GM23338 (cell line): ENCODE results near the gene CFAP74.
"Not testable (repeated sequence)": the region's sequence is repeated elsewhere in the genome, so short reads cannot be mapped to it uniquely, and the experiment has no call there.

ENCODE experiments used
- CREB1 ChIP-seq: fragments of 250-450 bp; sonication (Bioruptor Pico); IDR thresholded peaks from 2 replicates; pipeline ENCODE4 v1.5.0; 2020; ENCODE audit warnings: low read depth, mild to moderate bottlenecking, moderate library complexity
- EZH2 ChIP-seq: fragments of 200-600 bp; sonication (generic); IDR thresholded peaks from one replicate; pipeline ENCODE4 v1.8.0; 2017; ENCODE audit warnings: antibody characterized with exemption, mild to moderate bottlenecking, low read depth; ENCODE audit not compliant: unreplicated experiment
- POLR2AphosphoS5 ChIP-seq: IDR thresholded peaks from 2 replicates; pipeline ENCODE4 v1.6.1; 2016; ENCODE audit warnings: antibody characterized with exemption, low read depth
- TF ChIP-seq, protein P1 (sequence below), 2 experiments: fragments of 200-600 bp in 1 of 2; sonication (generic) in 1 of 2; conservative IDR thresholded peaks; 2 replicates each; pipeline versions ENCODE4 v1.5.1 to v1.6.1; 2016 to 2017; ENCODE audit warnings: antibody characterized with exemption in 2 of 2, low read depth in 2 of 2, mild to moderate bottlenecking in 2 of 2, moderate library complexity in 1 of 2

DNA sequence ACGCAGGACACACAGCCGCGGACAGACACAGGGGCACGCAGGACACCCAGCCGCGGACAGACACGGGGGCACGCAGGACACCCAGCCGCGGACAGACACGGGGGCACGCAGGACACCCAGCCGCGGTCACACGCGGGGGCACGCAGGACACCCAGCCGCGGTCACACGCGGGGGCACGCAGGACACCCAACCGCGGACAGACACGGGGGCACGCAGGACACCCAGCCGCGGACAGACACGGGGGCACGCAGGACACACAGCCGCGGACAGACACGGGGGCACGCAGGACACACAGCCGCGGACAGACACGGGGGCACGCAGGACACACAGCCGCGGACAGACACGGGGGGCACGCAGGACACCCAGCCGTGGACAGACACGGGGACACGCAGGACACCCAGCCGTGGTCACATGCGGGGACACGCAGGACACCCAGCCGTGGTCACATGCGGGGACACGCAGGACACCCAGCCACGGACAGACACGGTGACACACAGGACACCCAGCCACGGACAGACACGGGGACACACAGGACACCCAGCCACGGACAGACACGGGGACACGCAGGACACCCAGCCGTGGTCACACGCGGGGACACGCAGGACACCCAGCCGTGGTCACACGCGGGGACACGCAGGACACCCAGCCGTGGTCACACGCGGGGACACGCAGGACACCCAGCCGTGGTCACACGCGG, 21.8 kb downstream of the CFAP74 start:
- TF ChIP-seq, protein P1, sequence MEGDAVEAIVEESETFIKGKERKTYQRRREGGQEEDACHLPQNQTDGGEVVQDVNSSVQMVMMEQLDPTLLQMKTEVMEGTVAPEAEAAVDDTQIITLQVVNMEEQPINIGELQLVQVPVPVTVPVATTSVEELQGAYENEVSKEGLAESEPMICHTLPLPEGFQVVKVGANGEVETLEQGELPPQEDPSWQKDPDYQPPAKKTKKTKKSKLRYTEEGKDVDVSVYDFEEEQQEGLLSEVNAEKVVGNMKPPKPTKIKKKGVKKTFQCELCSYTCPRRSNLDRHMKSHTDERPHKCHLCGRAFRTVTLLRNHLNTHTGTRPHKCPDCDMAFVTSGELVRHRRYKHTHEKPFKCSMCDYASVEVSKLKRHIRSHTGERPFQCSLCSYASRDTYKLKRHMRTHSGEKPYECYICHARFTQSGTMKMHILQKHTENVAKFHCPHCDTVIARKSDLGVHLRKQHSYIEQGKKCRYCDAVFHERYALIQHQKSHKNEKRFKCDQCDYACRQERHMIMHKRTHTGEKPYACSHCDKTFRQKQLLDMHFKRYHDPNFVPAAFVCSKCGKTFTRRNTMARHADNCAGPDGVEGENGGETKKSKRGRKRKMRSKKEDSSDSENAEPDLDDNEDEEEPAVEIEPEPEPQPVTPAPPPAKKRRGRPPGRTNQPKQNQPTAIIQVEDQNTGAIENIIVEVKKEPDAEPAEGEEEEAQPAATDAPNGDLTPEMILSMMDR (conservative IDR thresholded peaks at IDR 0.05; ENCODE audit: low read depth in 2 of 2) = not testable (repeated sequence)
- not testable (repeated sequence) for TF ChIP-seq POLR2AphosphoS5, CREB1, EZH2
